PC-3 (cell line): ENCODE data around the gene LMO7.

Experiments used
- CTCF ChIP-seq: fragments of 300-600 bp; sonication (generic); conservative IDR thresholded peaks from 2 replicates; pipeline ENCODE4 v1.5.1; 2017; ENCODE audit warnings: antibody characterized with exemption, low read depth, mild to moderate bottlenecking, low read length
- EZH2 ChIP-seq: fragments of 300-600 bp; sonication (generic); IDR thresholded peaks from one replicate; pipeline ENCODE4 v1.6.1; 2017; ENCODE audit warnings: antibody characterized with exemption, mild to moderate bottlenecking, low read length; ENCODE audit not compliant: unreplicated experiment
- EZH2phosphoT487 ChIP-seq: fragments of 300-600 bp; sonication (generic); IDR thresholded peaks from 2 replicates; pipeline ENCODE4 v1.6.1; 2018; ENCODE audit warnings: mild to moderate bottlenecking, antibody characterized with exemption, low read length, borderline replicate concordance

DNA sequence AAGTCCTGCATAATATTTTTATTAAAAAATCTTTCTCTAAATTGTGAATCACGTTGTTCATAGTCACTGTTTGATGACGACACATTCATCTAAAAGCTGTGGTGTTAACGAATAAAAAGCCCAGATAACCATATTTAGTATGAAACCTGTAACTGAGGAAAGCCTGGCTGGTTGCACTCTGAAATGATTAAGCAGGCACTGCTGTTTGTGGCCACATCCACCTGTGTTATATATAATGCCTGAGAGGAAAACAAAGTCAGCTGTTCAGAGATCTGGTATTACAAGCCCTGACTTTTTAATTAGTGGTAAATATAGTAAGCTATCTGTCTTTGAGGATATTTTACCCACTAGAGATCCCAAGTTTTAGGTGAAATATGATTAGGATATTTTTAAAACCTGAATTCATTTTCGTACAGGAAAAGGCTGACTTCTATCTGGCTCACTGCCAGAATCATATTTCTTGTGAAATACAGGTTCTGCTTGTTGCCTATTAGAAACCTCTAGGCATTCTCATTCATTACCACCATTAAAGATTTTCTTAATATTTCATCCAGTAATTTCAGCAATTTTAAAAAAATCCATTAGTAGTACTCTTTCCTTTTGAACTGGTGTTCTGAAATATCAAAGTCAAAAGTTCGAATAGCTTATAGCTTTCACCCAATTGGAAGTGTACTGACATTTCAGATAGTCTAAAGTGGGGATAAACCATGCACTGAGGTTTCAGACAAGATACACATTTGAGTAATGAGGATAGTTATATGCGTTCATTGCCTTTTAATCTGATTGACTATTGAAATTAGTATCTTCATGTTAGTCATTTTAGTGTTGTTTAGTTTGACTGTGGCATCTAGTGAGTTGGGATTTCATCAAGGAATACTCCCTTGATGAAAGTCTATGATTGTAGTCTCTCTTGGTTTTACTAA, 79.7 kb downstream of the LMO7 start:
- TF ChIP-seq EZH2 (no peak), CTCF (no peak), EZH2phosphoT487 (no peak)
